ENCODE measurements around the gene ANXA5.
"Not testable (repeated sequence)": the region's sequence is repeated elsewhere in the genome, so short reads cannot be mapped to it uniquely, and the experiment has no call there.

ANXA5 gene

DNA sequence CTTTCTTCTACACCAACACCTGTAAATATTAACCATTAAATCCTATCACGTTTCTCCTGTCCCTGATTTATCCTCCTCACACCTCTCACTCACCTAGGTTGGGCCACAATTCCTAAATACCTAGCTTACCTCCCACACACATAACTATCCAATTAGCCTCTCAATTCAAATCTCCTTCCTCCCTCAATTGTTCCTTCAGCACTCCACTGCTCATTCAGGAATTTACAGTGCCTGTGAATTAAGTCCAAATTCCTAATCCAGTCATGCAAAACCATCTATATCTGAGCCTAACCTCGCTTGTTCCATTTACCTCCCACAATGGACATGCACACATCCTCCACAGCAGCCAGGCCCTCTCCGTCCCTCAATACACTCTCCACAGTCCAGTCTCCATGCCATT lies 17.5 kb downstream of the ANXA5 start:
- DNase-seq (ENCODE audit: low spot score) = no peak

DNA sequence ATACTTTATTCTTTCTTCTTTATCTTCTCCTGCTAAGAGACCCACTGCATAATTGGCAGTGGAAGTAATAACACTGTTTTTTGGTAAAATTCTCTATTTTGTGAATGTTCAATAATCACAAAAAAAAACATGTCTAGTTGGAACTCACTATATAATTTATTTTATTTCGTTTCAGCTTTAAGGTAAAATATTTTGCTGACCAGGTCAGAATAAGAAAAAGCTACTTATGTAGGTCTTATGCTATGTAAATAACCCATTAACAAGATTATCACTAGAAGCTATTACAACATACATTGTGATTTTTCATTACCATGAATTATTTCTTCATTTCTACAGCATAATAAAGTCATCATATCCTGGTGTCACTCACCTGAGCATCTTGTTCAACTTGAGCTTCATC lies 19.3 kb downstream of the ANXA5 start:
- no peak for DNase-seq (ENCODE audit: low spot score)

DNA sequence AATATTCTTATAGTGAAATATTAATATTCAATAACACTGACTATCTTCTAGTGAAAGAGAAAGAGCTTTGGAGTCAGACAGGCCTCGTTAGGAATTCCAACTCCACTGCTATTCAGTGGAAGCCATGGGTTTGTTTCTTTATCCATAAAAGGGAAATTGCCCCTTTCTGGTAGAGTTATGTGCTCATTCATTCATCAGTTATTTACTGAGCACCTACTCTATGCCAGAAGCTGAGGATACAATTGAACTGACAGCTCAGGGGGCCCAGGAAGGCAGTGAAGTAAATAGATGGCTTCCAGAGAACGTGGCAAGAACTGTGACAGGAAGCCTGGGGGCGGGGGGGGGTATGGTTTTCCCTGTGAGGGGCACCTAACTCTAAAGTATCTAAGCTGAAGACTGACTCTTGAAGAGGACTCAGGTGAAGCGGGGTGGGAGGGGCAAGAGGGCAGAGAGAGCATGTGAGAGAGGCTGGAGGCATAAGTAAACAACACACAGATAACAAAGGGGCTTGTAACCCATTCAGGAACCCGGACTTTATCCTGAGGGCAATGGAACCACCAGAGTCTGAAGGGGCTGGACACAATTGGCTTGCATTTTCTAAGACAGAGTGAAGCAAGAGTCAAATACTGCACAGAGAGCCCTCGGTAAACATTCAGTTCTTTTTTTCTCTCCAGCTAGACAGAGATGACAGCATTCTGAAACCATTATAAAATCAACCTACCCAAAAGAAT lies 20.3 kb downstream of the ANXA5 start:
- no peak for DNase-seq (ENCODE audit: low spot score)

DNA sequence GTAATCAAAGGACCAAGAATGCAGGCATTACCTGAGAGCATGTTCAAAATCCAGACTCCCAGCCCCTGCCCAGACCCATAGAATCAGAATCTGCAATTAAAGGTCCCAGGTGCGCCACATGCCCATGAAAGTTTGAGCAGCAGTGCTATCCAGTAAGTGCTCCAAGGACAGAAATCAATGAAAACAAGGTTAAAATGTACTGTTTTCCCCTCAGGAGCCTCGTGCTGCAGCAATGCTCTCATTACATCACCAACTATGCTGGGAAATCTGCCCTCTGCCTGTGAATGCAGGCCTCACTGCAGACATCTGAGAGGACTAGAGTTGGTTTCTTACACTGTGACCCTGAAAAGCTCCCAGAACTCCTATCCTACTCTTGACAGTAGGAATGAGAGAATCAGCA lies 21.1 kb downstream of the ANXA5 start:
- DNase-seq (ENCODE audit: low spot score) = peak; percentile 55

DNA sequence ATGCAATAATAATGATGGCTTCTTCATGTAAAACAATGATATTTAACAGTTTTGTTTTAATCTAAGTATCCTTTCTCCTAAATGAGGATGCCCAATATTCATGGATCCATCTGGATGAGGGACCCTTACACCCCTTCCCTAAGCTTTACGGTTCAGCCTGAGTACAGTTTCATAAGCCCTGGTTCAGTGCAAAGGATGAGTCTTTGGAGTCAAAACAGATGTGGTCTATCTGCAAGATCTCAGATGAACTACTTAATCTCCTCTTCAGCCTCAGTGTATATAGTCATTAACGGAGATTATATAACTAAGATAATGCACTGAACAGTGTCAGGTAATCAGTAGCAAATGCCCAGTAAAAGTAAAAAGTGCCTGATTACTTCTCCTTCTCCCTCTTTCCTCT lies 22.1 kb downstream of the ANXA5 start:
- DNase-seq (ENCODE audit: low spot score) = peak; percentile 11

DNA sequence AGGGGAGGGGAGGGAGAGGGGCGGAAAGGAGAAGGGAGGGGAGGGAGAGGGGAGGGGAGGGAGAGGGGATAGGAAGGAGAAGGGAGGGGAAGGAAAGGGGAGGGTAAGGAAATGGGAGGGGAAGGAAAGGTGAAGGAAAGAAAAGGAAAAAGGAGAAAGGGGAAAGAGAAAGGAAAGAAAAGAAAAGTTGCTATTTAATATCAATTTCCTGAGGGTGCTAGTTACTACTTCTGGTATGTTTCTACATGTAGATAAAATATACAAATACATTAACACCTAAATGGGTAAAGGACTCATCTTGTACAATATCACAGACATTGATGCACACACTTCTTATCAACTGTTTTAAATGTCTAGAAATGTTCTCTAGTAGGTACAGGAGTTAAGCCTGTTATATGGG lies 22.6 kb downstream of the ANXA5 start:
- no peak for DNase-seq (ENCODE audit: low spot score)

DNA sequence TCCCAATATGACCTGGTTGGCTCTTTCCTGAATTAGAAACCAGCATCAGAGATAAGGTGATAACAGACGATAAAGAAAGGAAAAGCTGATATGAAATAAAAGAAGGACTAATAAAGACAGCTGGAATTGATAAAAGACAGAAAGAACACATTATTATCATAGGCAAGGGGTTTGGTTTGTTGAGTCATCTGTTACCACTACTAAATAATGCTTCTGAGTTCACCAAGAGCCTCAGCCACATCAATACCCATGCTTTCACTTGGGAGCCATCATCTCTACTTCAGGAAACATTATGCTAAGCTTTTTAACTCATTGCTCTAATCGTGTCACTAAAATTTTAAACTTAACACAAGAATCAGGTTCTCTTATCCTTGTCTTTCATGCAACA lies 27.6 kb downstream of the ANXA5 start:
- no peak for DNase-seq (ENCODE audit: low spot score)

DNA sequence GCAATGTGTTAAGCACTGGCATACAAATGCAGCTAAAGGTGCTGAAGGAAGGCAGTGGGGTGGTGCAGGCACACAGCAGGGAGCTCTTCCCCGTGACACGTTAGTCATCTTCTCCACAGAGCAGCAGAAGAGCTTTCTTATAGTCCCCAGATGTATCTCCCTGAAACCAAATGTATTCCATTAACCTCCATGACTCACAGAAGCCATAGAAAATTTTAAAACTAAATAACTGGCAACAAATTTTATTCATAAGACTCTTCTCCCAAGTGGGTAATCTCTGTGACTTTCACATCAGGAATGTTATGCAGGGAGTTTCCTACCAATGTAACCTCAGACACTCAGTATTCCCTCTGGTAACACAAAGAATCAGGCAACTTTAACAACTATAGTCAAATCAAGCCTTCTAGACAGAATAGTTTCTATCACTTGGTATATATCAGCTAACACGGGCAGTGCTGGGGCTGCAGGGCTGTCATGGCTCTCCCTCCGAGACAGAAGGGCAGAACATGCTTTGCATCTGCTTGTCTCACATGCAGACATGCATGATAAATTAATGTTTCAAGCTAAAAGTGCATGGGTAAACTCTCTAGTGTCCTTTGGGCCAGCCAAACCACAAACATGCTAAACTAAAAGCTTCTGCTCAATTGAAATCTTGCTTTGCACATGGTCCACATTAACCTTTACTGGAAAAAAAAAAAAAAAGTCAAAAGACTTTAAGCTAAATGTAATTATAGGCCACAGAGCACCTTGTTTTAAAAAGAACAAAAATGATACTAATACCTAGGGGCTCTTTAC lies 28.2 kb downstream of the ANXA5 start:
- no peak for DNase-seq (ENCODE audit: low spot score)

DNA sequence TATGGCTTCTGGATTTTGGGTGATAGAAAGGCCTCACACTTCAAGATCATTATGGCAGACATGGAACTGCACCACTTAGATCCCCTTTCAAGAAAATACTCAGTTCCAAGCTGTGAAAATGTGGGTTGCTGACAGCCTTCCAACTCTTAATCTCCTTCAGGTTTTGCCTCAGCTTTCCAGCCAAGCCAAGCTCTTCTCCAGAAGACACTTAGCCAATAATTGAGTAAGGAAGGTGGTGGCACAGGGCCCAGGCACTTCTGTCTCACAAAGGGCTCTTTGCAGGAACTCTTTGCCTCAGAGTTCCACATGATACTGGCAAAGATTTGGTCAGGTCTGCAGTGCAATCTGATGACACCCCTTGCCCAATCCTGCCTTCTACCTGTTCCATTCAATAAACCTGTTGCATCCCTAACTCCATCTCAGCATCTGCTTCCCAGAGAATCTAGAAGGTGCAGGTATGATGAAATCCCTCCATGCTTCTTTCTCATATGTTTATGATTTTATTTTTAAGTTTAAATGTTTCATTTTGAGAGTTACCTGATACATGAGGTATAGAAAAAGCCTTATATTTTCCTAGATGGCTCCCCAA lies 30.6 kb downstream of the ANXA5 start:
- no peak for DNase-seq (ENCODE audit: low spot score)

DNA sequence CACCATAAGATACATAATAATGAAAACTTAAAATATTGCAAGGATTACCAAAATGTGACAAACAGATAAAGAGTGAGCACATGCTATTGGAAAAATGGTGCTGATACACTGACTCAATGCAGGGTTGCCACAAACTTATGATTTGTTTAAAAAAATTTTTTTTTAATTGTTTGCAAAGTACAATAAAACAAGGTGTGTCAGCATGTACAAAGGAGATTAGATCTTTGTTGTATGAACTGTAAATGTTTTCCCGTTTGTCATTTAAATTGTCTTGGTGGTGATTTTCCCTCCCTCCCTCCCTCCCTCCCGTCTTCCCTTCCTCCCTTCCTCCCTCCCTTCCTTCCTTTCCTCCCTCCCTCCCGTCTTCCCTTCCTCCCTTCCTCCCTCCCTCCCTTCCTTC lies 31.4 kb downstream of the ANXA5 start:
- no peak for DNase-seq (ENCODE audit: low spot score)

DNA sequence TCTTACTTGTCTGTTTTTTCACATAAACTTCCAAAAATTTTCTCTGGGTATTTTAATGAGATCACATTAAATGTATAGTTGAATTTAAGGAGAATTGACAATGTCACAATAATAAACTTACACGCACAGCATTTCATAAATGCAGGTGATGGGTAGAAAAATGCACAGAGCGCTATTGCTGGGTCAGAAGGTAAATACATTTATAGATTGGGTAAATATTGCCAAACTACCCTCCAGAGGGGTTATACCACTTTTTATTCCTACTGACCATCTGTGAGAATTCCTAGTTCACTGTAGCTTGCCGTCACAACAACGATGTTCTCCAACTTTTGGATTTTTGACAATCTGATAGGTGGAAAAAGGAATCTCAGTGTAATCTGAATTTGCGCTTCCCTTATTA lies 34.6 kb downstream of the ANXA5 start:
- no peak for DNase-seq (ENCODE audit: low spot score)

DNA sequence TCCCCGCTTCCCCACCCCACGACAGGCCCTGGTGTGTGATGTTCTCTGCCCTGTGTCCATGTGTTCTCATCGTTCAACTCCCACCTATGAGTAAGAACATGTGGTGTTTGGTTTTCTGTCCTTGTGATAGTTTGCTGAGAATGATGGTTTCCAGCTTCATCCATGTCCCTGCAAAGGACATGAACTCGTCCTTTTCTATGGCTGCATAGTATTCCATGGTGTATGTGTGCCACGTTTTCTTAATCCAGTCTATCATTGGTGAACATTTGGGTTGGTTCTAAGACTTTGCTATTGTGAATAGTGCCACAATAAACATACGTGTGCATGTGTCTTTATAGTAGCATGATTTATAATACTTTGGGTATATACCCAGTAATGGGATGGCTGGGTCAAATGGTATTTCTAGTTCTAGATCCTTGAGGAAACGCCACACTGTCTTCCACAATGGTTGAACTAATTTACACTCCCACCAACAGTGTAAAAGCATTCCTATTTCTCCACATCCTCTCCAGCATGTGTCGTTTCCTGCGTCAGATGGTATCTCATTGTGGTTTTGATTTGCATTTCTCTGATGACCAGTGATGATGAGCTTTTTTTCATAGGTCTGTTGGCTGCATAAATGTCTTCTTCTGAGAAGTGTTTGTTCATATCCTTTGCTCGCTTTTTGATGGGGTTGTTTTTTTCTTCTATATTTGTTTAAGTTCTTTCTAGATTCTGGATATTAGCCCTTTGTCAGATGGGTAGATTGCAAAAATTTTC lies 36.4 kb downstream of the ANXA5 start:
- DNase-seq (ENCODE audit: low spot score) = not testable (repeated sequence)

DNA sequence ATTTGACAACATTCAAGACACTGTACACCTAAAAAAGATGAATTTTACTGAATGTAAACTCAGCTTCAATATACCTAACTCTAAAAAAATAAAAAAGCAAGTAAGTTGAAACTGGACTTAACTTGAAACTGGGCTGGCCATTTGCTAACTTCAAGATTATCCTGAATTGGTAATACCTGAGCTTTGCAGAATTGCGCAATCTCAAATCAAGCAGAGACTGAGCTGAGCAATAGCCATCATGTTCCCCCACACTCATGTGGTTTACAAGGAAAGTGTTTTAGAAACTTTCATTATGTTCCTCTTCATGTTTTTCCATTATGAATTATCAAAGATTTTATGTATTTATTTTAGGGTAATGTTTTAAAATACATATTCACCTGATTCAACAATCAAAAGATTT lies 38.7 kb downstream of the ANXA5 start:
- DNase-seq (ENCODE audit: low spot score) = no peak

DNA sequence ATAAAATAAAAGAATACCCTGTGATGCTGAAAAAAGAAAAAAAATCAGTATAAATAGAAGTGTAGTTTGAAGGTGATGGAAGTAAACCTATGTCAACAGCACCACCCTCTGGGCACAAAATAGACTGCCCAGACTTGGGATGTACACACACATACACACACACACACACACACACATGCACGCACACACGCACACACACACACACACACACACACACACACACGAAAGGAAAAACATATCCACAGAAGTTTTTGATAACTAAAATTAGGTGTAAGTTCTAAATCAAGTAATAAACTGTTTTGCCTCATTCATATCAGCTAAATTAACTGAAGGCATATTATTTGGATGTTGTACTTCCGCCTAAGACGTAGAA lies 40.5 kb downstream of the ANXA5 start:
- peak; percentile 13 for DNase-seq (ENCODE audit: low spot score)

DNA sequence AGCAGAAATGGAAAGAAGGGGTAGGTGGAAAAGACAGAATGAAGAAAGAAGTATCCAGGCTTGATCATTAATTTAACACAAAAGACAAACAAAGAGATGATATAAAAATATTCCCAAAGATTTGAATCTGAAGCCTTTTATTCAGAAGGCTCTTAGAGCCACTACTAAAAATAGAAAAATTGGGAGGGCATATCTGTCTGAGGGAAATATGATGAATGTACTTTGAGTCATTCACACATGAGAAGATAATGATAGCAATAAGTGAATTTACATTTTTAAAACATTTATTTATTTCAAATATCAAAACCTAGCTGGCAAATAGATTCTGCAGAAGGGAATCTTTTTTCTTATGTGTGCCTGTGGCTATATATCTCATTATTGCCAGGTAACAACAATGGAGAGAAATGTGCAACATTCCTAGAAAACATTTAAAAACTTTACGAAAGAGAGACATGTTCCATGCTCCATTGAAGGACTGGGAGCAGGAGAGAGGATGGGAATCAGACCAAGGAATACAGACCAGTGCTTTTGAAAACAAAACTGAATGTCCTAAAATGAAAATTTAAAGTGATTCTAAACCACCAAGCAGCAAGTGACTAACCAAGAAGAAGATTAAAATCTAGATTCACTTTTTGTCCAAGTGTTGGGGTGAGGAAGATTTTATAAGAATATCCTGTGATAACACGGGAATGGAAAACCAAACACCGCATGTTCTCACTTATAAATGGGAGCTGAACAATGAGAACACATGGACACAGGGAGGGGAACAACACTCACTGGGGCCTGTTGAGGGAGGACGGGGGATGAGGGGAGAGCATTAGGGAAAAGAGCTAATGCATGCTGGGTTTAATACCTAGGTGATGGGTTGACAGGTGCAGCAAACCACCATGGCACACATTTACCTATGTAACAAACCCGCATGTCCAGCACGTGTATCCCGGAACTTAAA lies 41.2 kb downstream of the ANXA5 start:
- no peak for DNase-seq (ENCODE audit: low spot score)

DNA sequence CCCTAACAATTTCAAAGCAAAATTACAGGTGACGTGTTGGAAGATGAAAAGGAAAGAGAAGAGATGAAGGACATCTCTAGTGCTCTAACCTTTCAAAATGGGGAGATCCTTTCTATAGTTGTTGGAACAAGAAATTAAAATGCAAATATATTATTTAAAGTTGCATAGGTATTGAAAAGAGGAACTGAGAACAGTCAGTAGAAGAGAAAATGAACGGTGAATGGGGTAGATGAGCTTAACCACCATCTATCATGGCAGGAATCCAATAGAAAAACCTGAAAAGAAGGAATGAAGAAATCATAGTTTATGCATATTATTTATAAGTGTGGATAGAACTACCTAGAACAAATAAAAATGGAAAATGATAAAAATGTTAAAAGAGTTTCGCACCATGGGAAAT lies 42.0 kb downstream of the ANXA5 start:
- no peak for DNase-seq (ENCODE audit: low spot score)

DNA sequence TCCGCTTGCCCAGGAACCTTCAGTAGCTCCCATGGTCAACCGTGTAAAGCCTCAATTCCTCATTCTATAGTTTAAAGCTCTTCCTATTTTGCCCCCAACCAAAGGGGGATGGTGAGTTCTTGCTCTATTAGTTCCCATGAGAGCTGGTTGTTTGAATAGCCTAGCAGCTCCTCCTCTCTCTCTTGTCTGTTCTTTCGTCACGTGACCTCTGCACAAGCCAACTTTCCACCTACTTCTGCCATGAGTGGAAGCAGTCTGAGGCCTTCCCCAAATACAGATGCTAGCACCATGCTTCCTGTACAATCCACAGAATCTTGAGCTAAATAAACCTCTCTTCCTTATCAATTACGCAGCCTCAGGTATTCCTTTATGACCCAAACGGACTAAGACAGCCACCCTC lies 42.8 kb downstream of the ANXA5 start:
- DNase-seq (ENCODE audit: low spot score) = no peak

DNA sequence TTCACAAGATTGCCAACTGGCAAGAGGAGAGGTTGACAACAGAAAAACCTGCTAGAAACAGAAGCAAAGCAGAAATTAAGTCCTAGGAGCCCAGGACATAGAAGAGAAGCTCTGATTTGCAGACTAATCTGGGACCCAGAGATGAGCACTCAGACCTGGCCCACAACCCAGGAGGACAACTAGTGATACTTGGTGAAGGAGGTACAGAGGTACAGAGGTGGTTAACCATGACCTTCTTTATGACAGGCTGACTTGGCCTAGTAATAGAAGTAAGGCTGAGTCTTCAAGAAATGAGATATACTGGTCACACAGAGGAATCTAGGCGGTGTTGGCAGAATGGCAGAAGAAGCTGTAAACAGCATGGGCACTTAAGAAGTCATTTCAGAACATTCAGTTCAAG lies 43.6 kb downstream of the ANXA5 start:
- DNase-seq (ENCODE audit: low spot score) = no peak

DNA sequence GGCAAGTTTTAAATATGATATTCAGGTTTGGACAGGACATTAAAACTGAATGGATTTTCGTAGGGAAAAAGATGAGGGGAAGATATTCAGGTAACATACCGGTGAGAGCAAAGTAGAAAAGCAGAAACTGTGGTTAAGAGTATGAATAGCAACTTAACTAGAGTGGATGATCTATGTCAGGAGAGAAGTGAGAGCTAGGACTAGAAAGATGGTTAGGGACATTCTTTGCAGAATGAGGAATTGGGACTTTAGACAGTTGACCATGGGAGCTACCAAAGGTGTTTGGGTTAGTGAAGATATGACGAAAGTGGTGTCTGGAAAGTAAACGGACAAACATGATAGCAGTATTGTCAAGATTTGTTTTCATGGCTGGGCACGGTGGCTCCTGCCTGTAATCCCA lies 45.2 kb downstream of the ANXA5 start:
- no peak for DNase-seq (ENCODE audit: low spot score)

DNA sequence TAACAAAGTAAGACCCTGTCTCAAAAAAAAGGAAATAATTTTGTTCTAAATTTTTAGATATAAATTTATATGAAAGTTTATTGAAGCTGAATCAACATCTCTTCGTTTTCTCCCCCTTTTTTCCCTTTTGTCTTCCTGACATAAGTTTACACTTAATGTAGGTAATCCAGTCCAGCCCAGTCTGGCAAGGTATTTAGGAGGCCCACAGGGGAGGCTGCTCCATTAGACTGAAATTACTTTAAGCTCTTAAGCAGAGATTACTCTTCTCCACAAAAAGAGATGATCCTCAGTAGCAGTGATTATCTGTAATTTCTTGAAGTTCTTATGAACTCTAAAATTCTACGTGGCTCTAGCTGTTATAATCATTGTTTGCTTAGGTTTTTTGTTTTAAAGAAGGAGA lies 46.0 kb downstream of the ANXA5 start:
- DNase-seq (ENCODE audit: low spot score) = no peak

DNA sequence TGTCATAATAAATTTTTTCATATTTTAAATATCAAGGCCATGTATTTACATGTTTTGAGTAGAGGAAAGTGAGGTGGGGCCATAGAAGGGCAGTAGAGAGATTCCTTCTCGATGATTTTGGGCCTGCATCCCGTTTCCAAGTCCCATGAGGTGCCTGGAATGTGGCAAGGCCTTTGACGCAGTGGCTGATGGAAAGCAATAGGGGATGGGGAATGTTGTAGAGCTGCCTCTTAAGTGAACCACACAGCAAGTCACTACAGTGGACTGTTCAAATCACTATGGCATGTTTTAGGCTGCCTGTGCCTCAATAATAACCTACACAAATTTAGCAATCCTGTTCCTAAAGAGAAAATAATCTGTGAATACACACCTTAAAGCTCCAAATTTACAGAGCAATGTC lies 48.3 kb downstream of the ANXA5 start:
- DNase-seq (ENCODE audit: low spot score) = no peak
